Measurements from ENCODE around the gene HMGB3.
"Not testable (repeated sequence)": the region's sequence is repeated elsewhere in the genome, so short reads cannot be mapped to it uniquely, and the experiment has no call there.

The HMGB3 gene

GRCh38 chrX:150984169-150984824 is 1.2 kb downstream of the HMGB3 start:
- DNase-seq (ENCODE audit: extremely low read depth, low read depth): no peak
- no peak for TF ChIP-seq CTCF (IDR thresholded peaks at IDR 0.05; ENCODE audit: low read depth, low read length, missing control alignments)
- peak overlapping the region; percentile 51 for H3K4me3 ChIP-seq (replicated peaks; ENCODE audit: low read depth, low read length)

DNA sequence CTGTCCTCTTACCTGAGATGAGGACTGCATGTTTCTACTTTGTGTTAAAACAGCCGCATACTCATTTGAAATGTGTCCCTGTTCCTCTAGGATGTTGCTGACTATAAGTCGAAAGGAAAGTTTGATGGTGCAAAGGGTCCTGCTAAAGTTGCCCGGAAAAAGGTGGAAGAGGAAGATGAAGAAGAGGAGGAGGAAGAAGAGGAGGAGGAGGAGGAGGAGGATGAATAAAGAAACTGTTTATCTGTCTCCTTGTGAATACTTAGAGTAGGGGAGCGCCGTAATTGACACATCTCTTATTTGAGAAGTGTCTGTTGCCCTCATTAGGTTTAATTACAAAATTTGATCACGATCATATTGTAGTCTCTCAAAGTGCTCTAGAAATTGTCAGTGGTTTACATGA is 4.6 kb downstream of the HMGB3 start:
- not testable (repeated sequence) for H3K4me3 ChIP-seq (replicated peaks; ENCODE audit: low read depth, low read length); DNase-seq (ENCODE audit: extremely low read depth, low read depth)

DNA sequence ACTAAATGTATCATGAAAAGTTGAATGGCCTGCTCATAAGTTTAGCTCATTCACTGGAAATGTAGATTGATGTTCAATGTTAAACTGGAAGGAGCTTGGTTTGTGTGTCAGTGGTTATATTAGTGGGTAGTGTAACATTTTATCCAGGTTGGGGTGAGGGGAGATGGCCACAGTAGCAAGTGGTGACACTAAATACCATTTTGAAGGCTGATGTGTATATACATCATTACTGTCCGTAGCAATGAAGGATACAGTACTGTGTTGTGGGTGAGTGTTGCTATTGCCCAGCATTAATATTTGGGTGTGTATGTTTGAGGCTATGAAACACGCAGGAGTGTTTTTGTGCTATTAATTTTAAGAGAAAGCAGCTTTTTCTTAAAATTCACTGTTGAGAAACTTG is 6.3 kb downstream of the HMGB3 start:
- H3K4me3 ChIP-seq (replicated peaks; ENCODE audit: low read depth, low read length): no peak overlapping the region
- TF ChIP-seq CTCF (IDR thresholded peaks at IDR 0.05; ENCODE audit: low read depth, low read length, missing control alignments): no peak
- DNase-seq (ENCODE audit: extremely low read depth, low read depth): no peak

GRCh38 chrX:150990910-150991309 is 7.8 kb downstream of the HMGB3 start:
- no peak for TF ChIP-seq CTCF (IDR thresholded peaks at IDR 0.05; ENCODE audit: low read depth, low read length, missing control alignments)
- no peak overlapping the region for H3K4me3 ChIP-seq (replicated peaks; ENCODE audit: low read depth, low read length)
- DNase-seq (ENCODE audit: extremely low read depth, low read depth): no peak

DNA sequence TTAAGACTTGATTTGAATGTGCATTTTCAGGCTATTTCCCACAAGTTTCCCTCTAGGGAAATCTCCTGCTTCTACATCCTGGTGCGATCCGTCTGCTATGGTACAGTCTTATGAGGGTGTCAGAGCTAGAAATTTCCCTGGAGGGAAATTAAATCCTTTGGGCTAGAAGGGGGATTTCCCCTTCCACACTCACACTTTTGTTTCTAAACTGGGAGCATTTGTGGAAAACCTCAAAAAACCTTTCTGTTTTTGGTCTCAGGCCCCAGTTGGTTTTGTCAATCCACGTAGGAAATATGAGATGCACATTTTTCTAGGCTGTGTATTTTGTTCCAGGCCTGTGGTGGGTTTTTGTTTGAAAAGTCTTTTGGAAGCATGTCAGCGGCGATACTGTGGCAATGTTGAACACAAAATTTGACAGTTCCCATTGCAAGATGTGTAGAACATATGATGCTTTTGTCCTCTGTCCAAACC is 17.8 kb downstream of the HMGB3 start:
- H3K4me3 ChIP-seq (replicated peaks; ENCODE audit: low read depth, low read length): no peak overlapping the region
- DNase-seq (ENCODE audit: extremely low read depth, low read depth): no peak
- no peak for TF ChIP-seq CTCF (IDR thresholded peaks at IDR 0.05; ENCODE audit: low read depth, low read length, missing control alignments)

GRCh38 chrX:151004085-151004484 is 20.9 kb downstream of the HMGB3 start:
- no peak for TF ChIP-seq CTCF (IDR thresholded peaks at IDR 0.05; ENCODE audit: low read depth, low read length, missing control alignments)
- no peak overlapping the region for H3K4me3 ChIP-seq (replicated peaks; ENCODE audit: low read depth, low read length)
- no peak for DNase-seq (ENCODE audit: extremely low read depth, low read depth)

GRCh38 chrX:151006410-151007109 is 23.4 kb downstream of the HMGB3 start:
- TF ChIP-seq CTCF (IDR thresholded peaks at IDR 0.05; ENCODE audit: low read depth, low read length, missing control alignments): no peak
- no peak for DNase-seq (ENCODE audit: extremely low read depth, low read depth)
- no peak overlapping the region for H3K4me3 ChIP-seq (replicated peaks; ENCODE audit: low read depth, low read length)

All from HFF-Myc (cell line).